Endometrial microvascular endothelial cells (primary cell): ENCODE results near the gene THRAP3. TPM values are rescaled to one million over a fixed set of nuclear protein-coding genes. Genes with fewer than 3 reads are reported as not detected.

Source experiments
- in situ Hi-C: cut with HindIII; loops from 2 replicates; pipeline ENCODE4 v1.10.0; 2017; ENCODE audit warnings: low sequenced_read_pairs, low pct_unique_long_range_greater_than_20kb; ENCODE audit errors: inconsistent ontology term
- total RNA-seq: library from RNA; depleted of rRNA; stranded (reverse); fragments of >200 nt; gene quantifications from one replicate; pipeline ENCODE4 v1.2.3, GENCODE V29; 2015; ENCODE audit errors: inconsistent ontology term

THRAP3 gene
- total RNA-seq, 1 donor from 2014 or later, result 124 TPM

DNA sequence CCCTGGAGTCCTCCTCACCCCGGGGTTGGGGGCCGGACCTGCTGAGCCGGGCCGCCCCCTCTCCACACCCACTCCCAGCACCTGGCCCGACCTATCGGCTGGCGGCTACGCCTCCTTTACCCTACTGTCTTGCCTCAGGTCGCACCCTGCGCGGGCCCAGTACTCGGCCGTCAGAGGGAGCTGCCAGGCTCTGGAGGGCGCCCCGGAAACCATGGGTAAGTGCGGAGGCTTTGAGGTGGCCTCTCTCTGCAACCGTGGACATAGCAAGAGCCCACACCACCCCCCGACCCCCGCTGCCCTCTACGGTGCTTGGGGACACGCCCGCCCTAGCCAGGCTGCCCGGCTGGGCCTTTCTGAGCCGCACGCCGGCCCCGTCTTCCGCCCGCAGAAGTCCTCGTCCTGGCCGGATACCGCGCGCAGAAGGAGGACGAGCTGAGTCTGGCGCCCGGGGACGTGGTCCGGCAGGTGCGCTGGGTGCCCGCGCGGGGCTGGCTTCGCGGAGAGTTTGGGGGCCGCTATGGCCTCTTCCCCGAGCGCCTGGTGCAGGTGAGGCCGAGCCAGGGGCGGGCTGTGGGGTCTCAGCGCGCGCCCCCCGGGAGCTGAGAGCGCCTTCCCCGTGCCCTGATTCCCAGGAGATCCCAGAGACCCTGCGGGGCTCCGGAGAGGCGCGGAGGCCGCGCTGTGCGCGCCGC lies 82.1 kb downstream of the THRAP3 start, which contains the start of gene SH3D21:
Gene SH3D21 (plus strand): TSS at position 159 of the 692 bp plus-strand sequence. CDS start 53 bp downstream, at position 212.
- in situ Hi-C loops, result no loop called here

DNA sequence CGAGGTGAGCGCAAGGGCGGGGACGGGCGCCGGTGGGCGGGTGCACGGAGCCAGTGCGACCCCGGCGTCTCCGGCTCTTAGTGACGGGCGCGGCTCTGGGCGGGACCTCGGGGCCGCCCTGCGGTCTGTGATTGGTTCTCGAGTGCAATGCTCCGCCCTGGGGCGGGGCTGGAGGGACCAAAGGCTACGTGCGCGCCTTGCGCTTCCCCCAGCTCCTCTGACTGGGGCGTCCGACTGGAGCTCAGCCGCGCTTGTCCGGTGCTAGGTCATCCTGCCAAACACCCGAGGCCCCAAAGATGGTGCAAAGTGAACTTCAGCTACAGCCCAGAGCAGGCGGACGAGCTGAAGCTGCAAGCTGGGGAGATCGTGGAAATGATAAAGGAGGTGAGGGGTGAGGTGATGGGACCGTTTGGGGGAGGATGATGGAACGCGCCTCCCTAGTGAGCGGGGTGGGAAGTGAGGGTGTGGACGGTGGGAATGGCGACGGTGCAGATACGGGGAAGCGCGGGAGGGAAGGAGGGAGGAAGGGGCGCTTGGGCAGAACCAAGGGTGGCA lies 82.7 kb downstream of the THRAP3 start:
- in situ Hi-C loops, result no loop called here

DNA sequence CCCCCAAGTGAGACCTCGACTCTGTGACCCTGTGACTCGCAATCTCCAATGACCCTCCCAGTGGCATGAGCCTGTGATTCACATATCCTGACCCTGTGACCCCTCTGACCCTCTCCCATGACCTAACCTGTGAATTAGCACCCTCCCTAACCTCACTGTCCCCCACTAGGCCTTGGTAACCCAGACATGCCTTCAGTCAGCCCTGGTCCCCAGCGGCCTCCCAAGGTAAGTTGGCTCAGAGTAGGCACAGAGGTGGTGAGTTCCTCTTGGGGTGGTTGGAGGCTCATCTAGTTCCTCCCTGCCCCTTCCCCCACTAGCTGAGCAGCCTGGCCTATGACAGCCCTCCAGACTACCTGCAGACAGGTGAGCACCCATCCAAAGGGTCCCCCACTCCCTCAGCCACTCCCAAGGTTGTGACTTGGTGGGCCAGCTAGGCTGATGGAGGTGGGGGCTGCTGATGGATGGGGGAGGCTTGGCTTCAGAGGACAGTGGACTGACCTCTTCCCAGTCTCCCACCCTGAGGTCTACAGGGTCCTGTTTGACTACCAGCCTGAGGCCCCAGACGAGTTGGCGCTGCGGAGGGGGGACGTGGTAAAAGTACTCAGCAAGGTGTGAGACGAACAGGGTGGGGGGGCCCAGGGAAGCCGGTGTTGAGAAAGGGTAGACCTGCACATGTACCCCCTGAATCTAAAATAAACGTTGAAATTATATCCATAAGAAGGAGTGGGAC lies 83.5 kb downstream of the THRAP3 start:
- in situ Hi-C loops, result no loop called here

DNA sequence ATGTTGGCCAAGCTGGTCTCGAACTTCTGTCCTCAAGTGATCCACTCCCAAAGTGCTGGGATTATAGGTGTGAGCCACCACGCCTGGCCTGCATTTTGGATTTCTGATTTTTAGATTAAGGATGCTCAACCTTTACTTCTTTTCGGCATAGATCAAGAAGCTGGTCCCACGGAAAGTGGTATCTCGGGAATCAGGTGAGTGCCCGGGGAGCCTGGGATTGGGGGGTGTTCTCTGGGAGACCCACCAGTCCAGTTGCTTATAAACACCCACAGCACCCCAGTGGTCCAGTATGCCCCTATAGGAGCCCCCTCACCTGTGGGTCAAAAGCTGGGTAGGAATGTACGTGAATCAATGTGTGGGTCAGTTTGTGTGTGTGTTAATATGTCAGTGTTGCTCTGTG lies 85.2 kb downstream of the THRAP3 start:
- in situ Hi-C loops, result no loop called here

DNA sequence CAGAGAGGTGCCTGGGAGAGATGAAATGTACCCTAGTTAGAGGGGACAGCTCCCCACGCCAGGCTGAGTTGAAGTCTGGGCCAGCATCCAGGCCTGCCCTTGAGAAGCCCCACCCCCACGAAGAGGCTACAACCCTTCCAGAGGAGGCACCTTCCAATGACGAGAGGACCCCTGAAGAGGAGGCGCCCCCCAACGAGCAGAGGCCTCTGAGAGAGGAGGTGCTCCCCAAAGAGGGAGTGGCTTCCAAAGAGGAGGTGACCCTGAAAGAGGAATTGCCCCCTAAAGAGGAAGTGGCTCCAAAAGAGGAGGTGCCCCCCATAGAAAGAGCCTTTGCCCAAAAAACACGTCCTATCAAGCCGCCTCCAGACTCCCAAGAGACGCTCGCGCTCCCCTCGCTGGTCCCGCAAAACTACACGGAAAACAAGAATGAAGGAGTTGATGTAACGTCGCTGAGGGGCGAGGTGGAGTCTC lies 96.1 kb downstream of the THRAP3 start:
- in situ Hi-C loops, result no loop called here

DNA sequence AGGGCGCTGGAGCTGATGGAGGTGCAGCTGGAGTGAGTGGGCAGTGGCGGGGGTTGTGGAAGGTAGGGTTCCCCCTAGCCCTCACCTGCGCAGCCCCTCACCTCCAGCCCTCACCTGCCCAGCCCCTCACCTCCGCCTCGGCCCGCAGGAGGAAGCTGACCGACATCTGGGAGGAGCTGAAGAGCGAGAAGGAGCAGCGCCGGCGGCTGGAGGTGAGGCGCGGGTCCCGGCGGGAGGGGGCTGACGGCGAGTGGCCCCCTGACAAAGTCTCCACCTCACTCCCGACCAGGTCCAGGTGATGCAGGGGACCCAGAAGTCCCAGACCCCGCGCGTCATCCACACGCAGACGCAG lies 96.5 kb downstream of the THRAP3 start:
- in situ Hi-C loops, result no loop called here

DNA sequence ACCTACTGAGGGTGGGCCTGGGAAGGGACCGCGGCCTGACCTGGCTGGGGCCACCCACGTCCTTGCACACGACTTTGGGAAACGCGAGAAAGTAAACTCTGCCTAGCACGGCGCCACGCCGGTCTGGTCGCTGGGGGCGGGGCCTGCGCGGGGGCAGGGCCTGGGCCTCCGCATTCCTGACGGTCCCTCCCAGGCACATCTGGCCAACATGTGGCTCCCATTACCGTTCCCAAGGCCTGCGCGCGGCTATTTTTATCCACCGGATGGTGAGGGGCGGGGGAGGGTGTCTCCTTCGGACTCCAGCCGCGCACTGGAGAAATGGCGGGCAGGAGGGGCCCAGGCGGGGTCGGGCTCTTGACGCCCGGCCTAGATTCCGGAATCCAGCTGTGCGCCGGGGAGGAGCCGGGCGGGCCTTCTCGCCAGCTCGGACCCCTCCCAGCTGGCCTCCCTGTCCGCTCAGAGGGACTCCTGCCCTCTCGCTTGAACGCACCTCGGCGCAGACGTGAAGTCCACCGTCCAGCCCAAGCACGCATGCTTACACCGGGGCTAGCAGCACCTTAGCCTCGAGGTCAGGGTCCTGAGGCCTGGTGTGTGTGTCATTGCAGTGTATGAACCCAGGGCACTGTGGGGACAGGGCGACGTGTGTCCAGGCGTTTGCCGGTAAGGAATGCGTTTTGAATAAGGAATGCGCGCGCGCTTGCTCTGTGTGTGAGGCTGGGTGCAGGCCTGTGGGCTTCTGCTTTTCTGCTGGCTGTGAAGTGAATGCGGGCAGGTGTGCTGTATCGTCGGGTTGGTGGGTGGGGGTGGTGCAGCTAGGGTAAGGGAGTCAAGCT lies 97.1 kb downstream of the THRAP3 start:
- in situ Hi-C loops, result no loop called here

DNA sequence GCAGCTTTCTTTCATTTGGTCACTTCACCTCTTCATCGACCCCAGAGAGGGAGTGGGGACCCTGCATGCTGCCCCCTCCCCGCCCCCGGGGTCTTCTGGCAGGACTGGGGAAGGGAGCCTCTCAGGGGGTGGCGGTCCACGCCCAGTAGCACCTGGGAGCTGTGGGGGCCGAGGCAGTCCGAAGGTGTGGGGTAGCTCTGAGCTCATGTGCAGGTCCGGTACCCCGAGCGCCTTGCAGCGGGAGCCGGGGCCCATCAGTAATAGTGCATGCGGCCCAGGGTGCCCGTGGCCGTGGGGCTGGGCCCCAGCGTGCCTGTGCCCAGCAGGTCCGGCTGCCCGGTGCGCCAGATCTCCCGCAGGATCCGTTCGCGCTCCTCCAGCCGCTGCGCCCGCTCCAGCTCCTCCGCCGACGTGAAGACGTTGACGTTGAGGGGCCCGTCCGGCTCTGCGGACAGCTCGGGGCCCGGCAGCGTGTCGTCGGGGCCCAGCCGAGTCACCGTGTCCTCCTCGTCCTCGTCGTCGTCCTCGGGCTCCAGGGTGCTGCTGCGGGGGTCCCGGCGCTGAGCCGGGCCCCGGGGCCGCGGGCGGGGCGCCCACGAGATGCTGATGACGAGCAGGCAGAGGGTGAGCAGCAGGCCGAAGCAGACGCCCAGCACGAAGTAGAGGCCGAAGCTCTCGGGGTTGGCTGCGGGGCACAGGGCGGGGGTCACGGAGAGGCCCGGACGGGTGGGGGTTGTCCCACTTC lies 98.0 kb downstream of the THRAP3 start:
- in situ Hi-C loops, result no loop called here

DNA sequence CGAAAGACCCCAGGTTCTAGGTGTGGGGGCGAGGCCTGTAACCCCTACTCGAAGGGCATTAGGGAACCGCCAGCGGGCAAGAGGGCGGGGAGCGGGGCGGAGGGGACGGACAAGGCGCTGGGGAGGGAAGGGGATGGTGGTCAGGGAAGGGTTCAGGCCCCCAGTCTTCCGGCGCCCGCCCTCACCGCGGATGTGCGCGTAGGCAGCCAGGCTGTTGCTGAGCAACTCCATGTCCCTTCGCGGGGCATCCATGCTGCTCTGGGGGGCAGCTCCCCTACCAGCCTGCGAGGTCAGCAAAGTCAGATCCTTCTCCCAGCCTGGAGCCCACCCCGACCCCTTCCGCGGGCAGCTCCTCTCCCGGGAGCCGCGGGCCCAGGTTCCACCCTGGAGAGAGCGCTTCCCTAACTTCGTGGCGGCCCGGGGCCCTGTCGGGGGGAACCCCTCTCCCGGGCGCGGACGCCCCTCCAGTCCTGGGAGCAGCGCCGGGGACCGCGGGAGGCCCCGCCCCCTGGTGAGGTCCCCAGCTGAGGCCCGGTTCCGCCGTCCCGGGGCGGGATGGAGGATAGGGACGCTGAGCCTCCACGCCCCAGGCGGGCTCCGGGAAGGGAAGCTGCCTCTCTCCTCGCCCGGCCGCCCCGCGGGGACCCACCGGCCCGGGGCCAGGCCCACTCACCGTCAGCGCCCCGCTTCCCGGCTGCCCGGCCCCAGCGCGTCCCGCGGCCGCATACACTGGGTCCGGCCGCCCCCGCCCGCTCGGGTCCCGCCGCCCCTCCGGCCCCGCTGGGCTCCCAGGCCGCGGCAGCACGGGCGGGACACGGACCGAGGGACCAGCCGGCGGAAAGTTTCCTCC lies 98.8 kb downstream of the THRAP3 start:
- in situ Hi-C loops, result no loop called here

DNA sequence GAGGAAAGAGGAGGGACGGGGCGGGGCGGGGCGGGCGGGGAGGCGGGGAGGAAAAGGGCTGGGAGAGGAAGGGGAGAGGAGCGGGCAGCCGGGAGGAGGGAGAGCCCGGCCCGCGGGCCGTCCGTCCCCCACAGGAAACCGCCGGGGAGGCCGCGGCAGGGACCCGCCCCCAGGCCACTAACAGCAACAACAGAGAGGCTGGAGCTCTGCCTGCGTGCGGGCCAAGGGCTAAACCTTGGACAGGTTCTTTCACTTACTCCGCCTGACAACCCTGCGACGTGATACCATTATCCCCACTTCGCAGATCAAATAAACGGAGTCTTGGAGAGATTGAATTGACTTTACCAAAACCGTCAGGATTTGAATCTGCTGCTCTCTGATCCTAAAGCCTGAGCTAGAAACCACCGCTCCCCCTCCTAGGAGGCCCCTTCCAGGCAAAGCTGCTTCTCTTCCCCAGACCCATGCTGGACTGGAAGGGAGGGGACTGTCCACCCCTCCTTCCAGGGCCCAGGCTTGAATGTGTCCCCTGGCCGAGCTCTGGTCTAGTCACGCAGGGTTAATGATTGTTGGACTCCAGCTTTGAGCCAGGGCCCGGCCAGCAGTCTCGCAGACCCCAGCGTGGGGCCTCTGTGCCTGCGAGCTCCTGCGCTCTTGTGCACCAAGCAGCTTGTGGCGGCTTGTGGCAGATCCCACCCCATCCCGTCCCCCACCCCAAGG lies 99.6 kb downstream of the THRAP3 start, which contains the start of gene EVA1B:
Gene EVA1B (minus strand): TSS at position 10 of the 717 bp plus-strand sequence. CDS start 608 bp downstream, outside the sequence.
- in situ Hi-C loops, result no loop called here

DNA sequence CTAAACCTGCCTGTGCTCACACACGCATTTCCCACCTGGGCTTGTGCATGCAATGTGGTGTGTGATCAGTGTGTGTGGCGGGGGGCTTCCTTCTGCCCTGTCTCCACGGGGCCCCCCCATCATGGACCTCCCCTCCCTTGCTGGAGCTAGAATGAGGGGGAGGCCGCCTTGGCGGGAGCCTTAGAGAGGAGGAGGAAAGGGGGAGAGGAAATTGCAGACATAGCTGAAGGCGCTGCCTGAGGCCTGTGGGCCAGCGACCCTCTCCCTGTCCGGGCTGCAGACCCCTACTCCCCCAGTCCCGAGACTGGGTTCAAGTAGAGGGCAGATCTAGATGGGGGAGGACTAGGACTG lies 100.1 kb downstream of the THRAP3 start:
- in situ Hi-C loops, result no loop called here

DNA sequence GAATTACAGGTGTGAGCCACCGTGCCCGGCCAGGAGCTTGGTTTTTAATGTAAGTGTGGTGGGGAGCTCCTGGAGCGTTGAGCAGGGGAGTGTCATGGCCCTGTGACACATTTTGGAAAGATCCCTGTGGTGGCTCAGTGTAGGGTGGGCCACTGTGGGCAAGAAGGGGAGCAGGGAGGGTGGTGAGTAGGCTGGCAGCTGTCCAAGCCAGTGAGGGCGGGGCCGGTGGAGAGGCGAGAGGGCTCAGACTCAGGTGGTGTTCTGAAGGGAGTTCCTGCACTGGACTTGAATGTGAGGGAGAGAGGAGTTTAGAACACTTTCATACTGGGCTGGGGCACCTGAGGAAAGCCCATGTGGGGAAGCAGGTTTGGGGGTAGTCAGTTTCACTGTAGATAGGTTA lies 102.3 kb downstream of the THRAP3 start:
- in situ Hi-C loops, result no loop called here

DNA sequence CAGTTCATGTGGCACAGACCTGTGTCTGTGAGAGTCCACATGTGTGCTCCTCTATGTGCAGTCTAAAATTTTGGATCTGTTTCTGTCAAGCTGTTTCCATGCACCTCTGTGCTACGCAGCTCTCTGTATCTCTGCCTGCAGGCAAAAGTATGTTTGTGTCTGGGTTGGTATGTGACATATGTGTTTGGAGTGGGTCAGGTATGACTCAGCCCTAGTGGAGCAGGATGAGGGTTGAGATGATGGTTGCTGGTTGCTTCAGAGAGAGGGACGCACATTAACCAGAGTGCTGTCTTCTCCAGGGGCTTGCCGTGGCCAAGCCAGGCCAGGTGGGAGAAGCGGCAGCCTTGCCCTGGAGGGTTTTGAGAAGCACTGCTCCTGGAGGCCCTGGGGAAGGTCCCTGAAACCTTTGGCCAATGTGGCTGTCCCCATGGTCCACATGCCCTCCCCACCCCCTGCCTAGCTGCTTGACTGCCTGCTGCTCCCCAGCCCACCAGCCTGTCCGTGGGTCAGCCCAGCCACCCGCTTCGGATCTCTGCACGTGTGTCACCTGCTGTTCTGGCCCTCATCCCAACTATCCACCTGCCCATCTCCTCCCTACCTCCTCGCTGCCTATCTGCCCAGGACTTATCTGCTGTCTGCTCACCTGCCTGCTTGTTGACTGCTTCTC lies 103.3 kb downstream of the THRAP3 start:
- in situ Hi-C loops, result no loop called here

DNA sequence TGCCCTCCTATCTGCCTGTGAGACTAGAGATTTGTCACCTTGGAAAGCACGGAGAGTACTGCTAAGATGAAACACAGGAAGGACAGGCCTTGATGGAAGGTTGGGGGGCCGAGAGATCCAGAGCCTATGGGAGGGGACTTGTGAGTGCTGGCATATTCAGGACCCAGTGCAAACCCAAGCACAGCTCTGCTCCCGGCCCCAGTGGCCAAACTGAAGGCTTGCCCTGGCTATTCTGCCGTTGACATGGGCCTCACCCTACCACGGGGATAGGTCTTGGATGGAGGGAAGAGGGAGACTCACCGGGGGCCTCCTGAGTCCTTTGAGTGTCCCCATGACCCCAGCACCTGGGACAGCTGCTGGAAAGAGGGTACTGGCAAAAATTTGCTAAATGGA lies 103.8 kb downstream of the THRAP3 start:
- in situ Hi-C loops, result no loop called here

DNA sequence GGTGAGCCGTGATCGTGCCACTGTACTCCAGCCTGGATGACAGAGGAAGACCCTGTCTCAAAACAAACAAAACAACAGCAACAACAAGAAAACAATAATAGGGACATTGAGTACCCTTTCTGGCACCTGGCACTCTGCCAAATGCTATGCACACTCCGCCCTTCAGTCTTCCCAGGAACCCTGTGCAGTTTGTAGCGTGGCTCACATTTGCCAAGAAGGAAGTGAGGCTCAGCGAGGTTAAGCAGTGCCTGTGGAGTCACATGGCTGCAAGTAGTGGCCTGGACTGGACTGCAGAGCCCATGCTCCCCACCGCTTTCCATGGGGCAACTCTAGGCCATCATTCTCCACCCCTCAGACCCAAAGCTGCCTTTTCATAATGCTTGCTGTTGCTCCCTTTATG lies 104.5 kb downstream of the THRAP3 start:
- in situ Hi-C loops, result no loop called here

DNA sequence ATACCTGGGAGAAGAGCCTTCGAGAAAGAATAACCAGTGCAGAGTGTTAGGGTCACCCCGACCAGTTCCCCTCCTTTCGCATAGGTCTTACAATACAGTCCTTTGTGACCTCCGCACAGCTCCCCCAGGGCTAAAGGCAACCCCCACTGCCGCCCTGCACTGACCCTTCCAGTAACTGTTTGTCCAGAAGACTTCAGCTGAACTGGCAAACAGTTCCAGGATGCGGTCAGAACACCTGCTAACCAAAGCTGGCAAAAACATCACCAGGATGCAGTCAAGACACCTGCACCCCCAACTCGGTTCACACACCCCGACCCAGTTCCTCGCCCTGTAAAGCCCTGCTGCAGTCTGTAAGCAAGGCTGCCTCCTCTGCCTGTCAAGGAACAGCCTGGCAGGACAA lies 105.6 kb downstream of the THRAP3 start:
- in situ Hi-C loops, result no loop called here

DNA sequence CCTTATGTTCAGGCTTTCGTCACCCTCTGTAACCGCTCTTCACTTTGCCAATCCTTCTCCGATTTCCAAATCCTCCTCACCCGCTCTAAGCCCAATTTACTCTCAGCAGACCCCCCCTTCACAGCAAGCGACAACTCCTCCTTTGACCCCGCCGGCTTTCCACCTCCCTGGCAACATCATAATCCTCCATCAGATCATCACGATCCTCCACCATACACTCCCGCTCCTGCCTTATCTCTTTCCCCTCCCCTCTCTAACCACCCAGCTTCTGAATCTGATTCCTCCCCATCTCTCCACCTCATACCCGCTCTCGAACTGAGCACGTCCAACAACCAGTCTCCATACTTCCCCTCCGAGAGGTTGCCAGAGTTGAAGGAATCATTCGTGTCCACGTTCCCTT lies 106.7 kb downstream of the THRAP3 start:
- in situ Hi-C loops, result no loop called here
